Neural progenitor cell (in vitro differentiated cells): ENCODE results near the gene CLDN17.

Experiments
- CTCF ChIP-seq: fragments of 200-600 bp; sonication (generic); IDR thresholded peaks from 2 replicates; pipeline ENCODE4 v1.5.1; 2017; ENCODE audit warnings: antibody characterized with exemption, mild to moderate bottlenecking
- EZH2phosphoT487 ChIP-seq: fragments of 200-600 bp; sonication (generic); IDR thresholded peaks from 2 replicates; pipeline ENCODE4 v1.6.1; 2017; ENCODE audit warnings: antibody characterized with exemption

DNA sequence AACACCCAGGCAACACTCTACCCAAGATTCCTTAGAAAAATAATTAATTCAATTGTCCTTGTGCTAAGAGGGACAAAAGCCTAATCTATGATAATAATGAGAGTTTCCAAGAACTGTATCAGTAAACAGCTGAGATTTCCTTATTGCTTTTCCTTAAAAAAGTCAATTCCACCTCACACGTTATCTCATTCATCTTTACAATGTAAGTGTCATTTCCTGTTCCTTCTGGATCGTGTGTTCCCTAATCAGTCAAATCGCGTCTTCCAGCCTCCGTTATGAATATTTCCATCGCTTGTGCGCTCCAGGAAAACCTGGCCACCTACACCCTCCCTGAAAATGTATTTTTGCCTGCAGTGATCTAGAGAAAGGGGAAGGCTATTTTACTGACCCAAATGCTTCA, 23.9 kb upstream of the CLDN17 start:
- TF ChIP-seq CTCF, result no peak
- TF ChIP-seq EZH2phosphoT487, result no peak
